LNCAP (cell line): ENCODE data around the gene PREP.
A peak's percentile ranks its signal among the peaks of the same experiment; 100 is the strongest.

Experiments used
- CTCF ChIP-seq: fragments of 450-650 bp; IDR thresholded peaks from 2 replicates; pipeline ENCODE4 v1.5.1; 2017; ENCODE audit warnings: mild to moderate bottlenecking

The PREP gene

GRCh38 chr6:105318660-105319059 is 84.2 kb downstream of the PREP start:
- no peak for TF ChIP-seq CTCF

GRCh38 chr6:105317607-105318533 is 85.0 kb downstream of the PREP start:
- peak; percentile 58 for TF ChIP-seq CTCF

GRCh38 chr6:105313211-105313610 is 89.7 kb downstream of the PREP start:
- no peak for TF ChIP-seq CTCF

GRCh38 chr6:105310947-105311346 is 91.9 kb downstream of the PREP start:
- TF ChIP-seq CTCF: no peak

- no peak for TF ChIP-seq CTCF
These were observed 92.5 kb downstream of the PREP start for GRCh38 chr6:105310371-105310770.

- no peak for TF ChIP-seq CTCF
These were observed 94.0 kb downstream of the PREP start for GRCh38 chr6:105308840-105309239.

GRCh38 chr6:105305521-105305920 is 97.4 kb downstream of the PREP start:
- no peak for TF ChIP-seq CTCF

- no peak for TF ChIP-seq CTCF
These were observed 98.1 kb downstream of the PREP start for GRCh38 chr6:105304825-105305224.
